DMS79 treated with DMSO at 0.1 percent for 48 hours (cell line): ENCODE results near the gene UBE2F.

Experiments used
- DNase-seq: peaks from one replicate; lab custom pipeline; 2025; lab: John Stamatoyannopoulos, UW

UBE2F gene

DNA sequence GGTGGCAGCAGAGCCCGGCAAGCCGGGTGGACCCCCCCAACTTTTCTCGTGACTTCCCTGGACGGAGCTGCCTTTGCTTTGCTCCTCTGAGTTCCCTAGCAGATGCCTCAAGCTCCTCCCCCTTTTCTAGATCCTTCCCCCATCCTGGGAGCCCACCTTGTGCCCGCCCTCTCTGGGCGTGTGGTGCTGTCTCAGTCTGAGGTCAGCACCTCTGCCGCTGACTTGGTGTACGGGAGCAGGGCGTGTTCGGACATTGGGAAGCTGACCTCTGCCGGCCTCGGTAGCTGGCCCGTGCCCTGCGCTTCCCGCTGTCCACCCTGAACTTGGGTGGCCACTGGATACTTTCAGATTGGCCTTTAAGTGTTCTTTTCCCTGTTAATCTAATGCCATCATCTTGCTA lies 113.7 kb downstream of the UBE2F start:
- no peak for DNase-seq

DNA sequence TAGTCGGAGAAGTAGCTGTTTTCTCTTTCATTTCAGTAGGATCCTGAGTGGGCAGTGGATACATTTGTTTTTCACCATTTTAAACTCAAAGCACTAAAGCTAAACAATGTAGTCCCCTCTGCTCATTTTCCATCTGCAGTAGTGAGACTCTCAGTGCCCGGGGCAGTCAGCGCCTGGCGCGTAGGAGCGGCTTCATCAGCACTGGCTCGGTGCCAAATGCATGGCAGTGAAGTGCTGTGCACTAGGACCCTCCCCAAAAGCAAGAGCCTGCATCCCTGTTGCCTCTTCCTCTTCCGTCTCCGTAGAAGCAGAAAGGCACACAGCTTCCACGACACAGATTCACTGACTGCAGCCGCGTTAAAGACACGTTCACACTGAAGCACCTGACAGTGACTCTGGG lies 114.3 kb downstream of the UBE2F start:
- DNase-seq: peak; percentile 13

DNA sequence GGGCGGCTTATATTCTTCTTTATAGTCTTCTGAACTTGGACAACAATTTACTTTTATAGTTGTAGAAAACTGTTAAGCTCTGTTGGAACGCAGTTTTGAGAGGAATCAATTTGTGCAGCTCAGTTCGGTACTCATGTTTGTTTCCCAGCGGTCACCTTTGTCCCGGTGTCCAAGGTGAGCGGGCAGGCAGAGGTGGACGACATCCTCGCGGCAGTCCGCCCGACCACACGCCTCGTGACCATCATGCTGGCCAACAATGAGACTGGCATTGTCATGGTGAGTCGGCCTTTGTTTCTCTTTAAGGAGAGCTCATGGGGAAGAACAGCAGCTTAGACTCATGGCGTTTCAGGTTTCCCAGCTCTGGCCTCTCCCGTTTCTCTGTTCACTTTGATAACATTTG lies 114.7 kb downstream of the UBE2F start:
- no peak for DNase-seq

DNA sequence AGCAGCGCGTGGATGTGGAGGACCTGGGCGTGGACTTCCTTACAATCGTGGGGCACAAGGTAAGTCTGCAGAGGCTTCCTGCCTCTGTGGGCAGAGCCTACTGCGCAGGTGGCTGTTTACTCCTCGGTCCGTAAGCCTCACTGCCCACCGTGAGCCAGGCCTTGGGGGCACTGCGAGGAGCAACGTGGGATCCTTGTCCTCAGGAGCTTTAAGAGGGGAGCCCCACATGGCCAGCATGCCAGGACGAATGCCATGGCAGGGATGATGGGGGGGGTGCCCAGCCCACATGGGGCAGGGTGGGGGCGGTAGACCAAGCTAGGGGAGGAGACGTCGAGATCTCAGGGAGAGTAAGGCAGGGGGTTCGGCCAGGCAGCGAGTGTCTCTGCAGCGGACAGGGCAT lies 115.3 kb downstream of the UBE2F start:
- DNase-seq: no peak

DNA sequence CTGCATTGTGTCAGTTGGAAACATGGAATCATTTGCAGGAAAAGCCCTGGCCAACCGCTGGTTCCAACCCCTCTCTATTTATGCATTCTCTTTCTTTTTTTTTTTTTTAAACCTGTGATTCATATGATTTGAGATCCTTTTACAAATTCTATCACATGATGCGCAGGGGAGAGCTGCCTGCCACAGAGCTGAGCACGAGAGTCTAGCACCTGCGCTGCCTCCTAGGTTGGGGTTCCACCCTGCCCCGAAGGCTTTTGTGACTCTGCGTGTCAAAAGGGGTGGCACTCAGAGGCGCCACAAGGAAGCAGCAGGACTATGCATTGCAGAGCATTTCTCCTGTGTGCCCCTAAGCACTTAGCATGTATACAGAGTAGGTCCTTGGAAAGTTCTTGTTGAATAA lies 116.0 kb downstream of the UBE2F start:
- no peak for DNase-seq

DNA sequence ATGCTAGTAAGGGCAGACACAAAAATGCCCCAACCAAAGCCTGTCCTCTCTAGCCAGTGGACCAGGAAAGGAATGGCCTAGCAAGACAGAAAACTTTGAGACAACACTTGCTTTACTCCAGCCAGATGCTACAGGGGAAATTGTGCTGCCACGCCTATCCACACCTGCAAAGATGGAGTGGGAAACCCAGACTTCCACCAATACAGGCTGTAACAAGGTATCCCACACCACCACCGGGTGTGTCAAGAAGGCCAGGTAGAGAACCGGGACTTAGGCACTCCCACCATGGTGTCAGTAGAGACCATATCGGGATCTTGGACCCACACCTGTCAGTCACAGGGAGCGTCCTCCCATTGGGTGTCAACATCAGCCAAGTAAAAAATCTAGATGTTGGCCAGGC lies 117.1 kb downstream of the UBE2F start:
- no peak for DNase-seq

DNA sequence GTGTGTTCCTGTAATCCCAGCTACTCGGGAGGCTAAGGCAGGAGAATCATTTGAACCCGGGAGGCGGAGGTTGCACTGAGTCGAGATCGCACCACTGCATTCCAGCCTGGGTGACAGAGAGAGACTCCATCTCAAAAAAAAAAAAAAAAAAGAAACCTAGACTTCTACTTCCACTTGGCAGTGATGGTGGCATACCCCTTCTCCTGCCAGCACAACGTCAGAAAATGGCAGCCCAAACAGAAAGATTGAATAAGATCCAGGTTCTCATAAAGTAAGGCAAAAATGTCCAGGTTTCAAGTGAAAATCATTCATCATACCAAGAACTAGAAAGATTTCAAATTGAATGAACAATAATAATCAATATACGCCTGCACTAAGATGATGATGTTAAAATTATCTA lies 117.9 kb downstream of the UBE2F start:
- DNase-seq: no peak

DNA sequence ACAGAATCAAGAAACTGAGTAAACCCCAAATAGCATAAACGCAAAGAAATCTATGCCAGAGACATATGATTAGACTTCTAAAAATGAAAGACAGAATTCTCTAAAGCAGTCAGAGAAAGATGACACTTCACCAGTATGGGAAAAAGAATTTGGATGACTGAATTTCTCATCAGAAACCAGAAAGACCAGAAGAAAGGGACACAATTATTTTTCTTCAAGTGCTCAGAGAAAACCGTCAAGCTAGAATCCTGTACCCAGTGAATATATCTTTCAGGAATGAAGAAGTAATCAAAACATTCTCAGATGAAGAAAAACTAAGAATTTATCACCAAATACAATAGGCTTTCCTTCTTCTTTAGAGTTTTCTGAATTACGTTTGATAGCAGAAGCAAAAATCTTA lies 119.1 kb downstream of the UBE2F start:
- no peak for DNase-seq

DNA sequence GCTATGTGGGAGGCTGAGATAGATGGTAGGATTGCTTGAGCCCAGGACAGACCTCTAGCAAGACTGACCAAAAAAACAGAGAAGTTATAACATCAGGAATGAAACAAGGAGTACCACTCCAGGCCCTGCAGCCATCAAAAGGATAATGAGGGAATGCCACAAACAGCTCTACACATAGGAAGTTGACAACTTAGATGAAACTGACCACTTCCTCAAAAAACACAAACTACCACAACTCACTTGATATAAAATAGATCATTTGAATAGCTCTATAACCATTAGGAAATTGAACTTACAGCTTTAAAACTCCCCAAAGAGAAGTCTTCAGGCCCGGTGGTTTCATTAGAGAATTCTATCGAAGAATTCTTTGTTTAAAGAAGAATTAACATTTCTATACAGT lies 120.4 kb downstream of the UBE2F start:
- no peak for DNase-seq

DNA sequence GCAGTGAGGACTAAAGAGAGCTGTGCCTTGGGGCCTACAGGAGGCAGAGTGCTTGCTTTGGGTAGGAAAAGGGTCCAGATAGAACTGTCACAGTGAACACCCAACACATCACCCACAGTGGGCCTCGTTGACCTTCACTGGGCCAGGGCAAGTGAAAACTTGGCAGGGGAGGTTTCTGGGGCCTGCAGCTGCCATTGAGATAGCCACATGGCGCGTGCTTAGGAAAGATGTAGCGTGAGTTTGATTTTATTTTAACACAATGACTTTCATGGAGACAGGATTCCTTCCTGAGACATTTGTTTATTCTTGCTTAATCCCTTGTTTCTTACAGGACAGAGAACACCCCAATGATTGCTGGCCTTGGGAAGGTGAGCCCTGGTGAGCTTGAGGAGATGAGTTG lies 124.1 kb downstream of the UBE2F start:
- DNase-seq: no peak

DNA sequence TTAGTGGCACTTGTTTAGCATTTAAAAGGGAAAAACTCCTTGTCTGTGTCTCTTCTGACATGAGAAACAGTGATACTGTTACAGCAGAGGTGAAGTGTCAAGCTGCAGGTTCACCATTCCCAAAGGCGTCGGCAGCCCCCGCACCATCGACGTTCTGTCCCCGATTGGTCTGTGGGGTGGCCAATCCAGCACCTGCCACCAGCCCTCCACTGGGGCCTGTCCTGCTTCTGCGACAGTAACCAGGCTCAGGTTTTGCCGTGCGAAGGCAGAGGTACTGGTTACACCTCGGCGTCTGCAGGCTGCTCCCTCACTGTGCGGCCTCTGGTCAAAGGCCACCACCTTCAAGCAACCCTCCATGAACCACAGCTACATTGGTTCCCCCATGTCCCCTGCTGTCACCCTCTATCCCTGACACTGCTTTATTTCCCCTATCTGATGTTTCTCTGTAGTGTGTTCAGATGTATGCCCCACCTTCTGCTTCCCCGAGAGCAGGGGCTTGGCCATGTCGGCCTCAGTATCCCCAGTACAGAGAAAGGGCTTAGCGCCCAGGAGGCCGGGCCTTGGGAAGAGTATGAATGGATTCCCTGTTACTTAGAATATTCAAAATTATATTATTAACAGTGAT lies 124.7 kb downstream of the UBE2F start:
- no peak for DNase-seq
